Mammary epithelial cell (primary cell): ENCODE data around the gene ASRGL1.
"Not testable (repeated sequence)": the region's sequence is repeated elsewhere in the genome, so short reads cannot be mapped to it uniquely, and the experiment has no call there.

Experiments
- EZH2 ChIP-seq: IDR thresholded peaks from 2 replicates; pipeline ENCODE4 v1.6.1; 2012; ENCODE audit warnings: low read length, inconsistent platforms, borderline replicate concordance
- TF ChIP-seq, protein P1 (sequence below), 2 donors: IDR thresholded peaks in 1 of 2; conservative IDR thresholded peaks in 1 of 2; 2 replicates each; pipeline ENCODE4 v1.5.1; 2011 to 2012; ENCODE audit warnings: inconsistent platforms in 2 of 2, low read length in 2 of 2, mild to moderate bottlenecking in 2 of 2, control low read depth in 1 of 2, low read depth in 1 of 2; ENCODE audit not compliant: insufficient read depth in 1 of 2; ENCODE audit errors: extremely low read depth in 1 of 2

DNA sequence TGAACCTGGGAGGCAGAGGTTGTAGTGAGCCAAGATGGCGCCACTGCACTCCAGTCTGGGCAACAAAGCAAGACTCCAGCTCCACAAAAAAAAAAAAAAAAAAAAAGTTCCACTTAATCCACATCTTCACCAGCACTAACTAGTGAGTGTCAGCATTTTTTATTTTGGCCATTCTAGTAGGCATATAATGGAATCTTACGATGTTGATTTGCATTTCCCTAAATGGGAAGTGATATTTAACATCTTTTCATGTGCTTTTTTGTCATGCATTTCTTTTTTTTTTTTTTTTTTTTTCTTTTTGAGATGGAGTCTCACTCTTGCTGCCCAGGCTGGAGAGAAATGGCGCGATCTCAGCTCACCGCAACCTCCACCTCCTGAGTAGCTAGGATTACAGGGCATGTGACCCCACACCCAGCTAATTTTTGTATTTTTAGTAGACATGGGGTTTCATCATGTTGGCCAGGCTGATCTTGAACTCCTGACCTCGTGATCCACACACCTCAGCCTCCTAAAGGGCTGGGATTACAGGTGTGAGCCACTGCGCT lies 6.5 kb downstream of the ASRGL1 start:
- TF ChIP-seq, protein P1, sequence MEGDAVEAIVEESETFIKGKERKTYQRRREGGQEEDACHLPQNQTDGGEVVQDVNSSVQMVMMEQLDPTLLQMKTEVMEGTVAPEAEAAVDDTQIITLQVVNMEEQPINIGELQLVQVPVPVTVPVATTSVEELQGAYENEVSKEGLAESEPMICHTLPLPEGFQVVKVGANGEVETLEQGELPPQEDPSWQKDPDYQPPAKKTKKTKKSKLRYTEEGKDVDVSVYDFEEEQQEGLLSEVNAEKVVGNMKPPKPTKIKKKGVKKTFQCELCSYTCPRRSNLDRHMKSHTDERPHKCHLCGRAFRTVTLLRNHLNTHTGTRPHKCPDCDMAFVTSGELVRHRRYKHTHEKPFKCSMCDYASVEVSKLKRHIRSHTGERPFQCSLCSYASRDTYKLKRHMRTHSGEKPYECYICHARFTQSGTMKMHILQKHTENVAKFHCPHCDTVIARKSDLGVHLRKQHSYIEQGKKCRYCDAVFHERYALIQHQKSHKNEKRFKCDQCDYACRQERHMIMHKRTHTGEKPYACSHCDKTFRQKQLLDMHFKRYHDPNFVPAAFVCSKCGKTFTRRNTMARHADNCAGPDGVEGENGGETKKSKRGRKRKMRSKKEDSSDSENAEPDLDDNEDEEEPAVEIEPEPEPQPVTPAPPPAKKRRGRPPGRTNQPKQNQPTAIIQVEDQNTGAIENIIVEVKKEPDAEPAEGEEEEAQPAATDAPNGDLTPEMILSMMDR (conservative IDR thresholded peaks at IDR 0.05 in 1 of 2, IDR thresholded peaks at IDR 0.05 in 1 of 2; ENCODE audit: extremely low read depth in 1 of 2, insufficient read depth in 1 of 2, low read depth in 1 of 2, low read length in 2 of 2) = not testable (repeated sequence)
- not testable (repeated sequence) for TF ChIP-seq EZH2
